Activated naive CD8-positive, alpha-beta T cell treated with anti-CD3 and anti-CD28 coated beads, Interleukin-2, amount 10 ng/mL, durations not matched to agents 7 days and 5 days (primary cell): ENCODE measurements around the gene VEGFD. TPM values are rescaled to one million over a fixed set of nuclear protein-coding genes. Genes with fewer than 3 reads are reported as not detected.

ENCODE experiments used
- ATAC-seq: fragments of 150-1000 bp; cut with Tn5 transposase; one replicate; pipeline ENCODE4 v1.10.0; 2021; ENCODE audit warnings: low read depth, moderate library complexity
- POLR2A ChIA-PET: fragments of 350-600 bp; sonication (Branson Sonifier 250); formaldehyde crosslinking; loops from one replicate; lab custom pipeline; 2021; ENCODE audit warnings: antibody characterized with exemption; lab: Charles Lee
- DNase-seq: peaks from one replicate; pipeline ENCODE4 v3.0.0; 2021
- H3K27ac Mint-ChIP-seq: one replicate; pipeline ENCODE4 v1.8.0; 2022; ENCODE audit warnings: mild to moderate bottlenecking, mixed read lengths
- H3K27me3 Mint-ChIP-seq: one replicate; pipeline ENCODE4 v1.8.0; 2022; ENCODE audit warnings: mild to moderate bottlenecking, moderate library complexity, mixed read lengths
- H3K36me3 Mint-ChIP-seq: one replicate; pipeline ENCODE4 v1.8.0; 2021; ENCODE audit warnings: mild to moderate bottlenecking, mixed read lengths
- H3K4me1 Mint-ChIP-seq: one replicate; pipeline ENCODE4 v1.8.0; 2021; ENCODE audit warnings: mixed read lengths
- H3K4me3 Mint-ChIP-seq: one replicate; pipeline ENCODE4 v1.8.0; 2022; ENCODE audit warnings: mild to moderate bottlenecking, moderate library complexity, mixed read lengths
- H3K9me3 Mint-ChIP-seq: one replicate; pipeline ENCODE4 v1.8.0; 2021; ENCODE audit warnings: mixed read lengths
- total RNA-seq, 2 experiments: library from RNA; stranded (reverse); gene quantifications; one replicate each; pipeline ENCODE4 v1.2.3, GENCODE V29; 2021

VEGFD gene, protein sequence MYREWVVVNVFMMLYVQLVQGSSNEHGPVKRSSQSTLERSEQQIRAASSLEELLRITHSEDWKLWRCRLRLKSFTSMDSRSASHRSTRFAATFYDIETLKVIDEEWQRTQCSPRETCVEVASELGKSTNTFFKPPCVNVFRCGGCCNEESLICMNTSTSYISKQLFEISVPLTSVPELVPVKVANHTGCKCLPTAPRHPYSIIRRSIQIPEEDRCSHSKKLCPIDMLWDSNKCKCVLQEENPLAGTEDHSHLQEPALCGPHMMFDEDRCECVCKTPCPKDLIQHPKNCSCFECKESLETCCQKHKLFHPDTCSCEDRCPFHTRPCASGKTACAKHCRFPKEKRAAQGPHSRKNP
- total RNA-seq, result not detected

DNA sequence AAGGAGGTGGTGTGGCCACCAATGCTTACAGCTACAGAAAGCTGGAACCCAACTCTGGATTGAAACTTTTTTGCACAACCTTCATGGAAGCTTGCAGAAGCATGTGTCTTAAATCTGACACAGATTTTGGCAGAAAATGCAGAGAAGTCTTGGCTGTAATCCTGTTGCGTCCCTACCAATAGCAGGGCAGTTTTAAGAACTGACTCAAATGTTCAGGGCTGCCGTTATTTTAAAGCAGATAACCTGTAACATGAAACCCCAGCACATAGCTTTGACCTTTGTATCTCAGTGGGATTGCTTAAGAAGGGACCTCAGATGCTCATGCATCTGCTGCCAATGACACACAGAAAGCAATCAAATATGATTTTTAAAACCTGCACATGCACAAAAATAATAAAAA lies at the start of gene VEGFD:
Gene VEGFD (minus strand): TSS at position 110 of the 400 bp plus-strand sequence. CDS start 467 bp downstream, outside the sequence.
- Mint-ChIP-seq H3K27me3 (peaks cover 12% of the 10 kb centered on the region), H3K4me3 (no peak within 1 kb of the TSS), H3K27ac (no peak within 1 kb of the TSS), H3K4me1 (no peaks in the 10 kb centered on the region), H3K36me3 (no peaks in the 10 kb centered on the region), H3K9me3 (no peaks in the 10 kb centered on the region)
- POLR2A ChIA-PET, result no interaction called here
- DNase-seq (no peak), ATAC-seq (no peak)

DNA sequence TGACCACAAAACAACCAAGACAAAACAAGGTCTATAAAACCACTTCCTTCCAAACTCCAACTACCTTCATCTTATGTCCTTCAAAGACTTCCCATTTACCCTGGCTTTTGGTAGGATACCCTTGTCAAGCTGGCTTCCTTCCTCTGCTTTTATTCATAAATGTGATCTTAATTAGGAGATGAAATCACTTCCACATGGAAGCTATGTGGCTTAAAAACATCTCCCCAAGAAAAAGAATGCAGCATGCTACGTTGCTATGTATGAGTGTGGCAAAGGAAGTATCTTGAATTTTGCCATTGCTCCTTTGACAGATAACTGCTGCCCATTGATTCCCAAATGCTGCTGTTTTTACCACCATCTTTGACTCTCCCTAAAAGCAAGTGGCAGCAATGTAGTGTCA lies 46.4 kb upstream of the VEGFD start:
- no peak for ATAC-seq
- POLR2A ChIA-PET, result no interaction called here
- Mint-ChIP-seq H3K9me3 (no peaks in the 10 kb centered on the region), H3K4me3 (no peak overlapping the region), H3K27me3 (peaks cover 13% of the 10 kb centered on the region), H3K4me1 (peaks cover 2% of the 10 kb centered on the region), H3K27ac (no peak overlapping the region), H3K36me3 (no peaks in the 10 kb centered on the region)
- DNase-seq, result no peak

GRCh38 chrX:15430076-15430475 lies 45.9 kb upstream of the VEGFD start:
- ATAC-seq, result no peak
- Mint-ChIP-seq H3K36me3 (no peaks in the 10 kb centered on the region), H3K27me3 (peaks cover 13% of the 10 kb centered on the region), H3K27ac (no peak overlapping the region), H3K9me3 (no peaks in the 10 kb centered on the region), H3K4me3 (no peak overlapping the region), H3K4me1 (peaks cover 2% of the 10 kb centered on the region)
- POLR2A ChIA-PET, result no interaction called here
- no peak for DNase-seq

DNA sequence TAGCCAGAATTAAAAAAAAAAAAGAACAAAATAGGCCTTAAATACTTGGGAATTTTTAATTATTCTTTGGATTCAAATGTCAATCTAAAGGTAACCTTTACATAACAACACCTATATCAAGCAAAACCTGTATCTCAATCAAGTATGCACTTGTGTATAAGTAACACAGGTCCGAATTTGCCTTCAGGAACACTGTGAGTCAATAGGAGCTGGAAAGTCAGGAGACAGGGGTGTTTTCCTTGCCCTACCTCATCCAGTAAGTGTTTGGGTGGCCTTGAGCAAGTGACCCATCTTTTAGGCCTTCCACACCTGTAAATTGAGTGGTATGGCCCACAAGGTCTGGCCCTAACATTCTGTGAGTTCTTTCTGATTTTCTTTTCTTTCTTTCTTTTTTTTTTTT lies 40.8 kb upstream of the VEGFD start:
- Mint-ChIP-seq H3K27ac (no peak overlapping the region), H3K36me3 (no peaks in the 10 kb centered on the region), H3K9me3 (no peaks in the 10 kb centered on the region), H3K4me1 (no peaks in the 10 kb centered on the region), H3K27me3 (no peaks in the 10 kb centered on the region), H3K4me3 (no peak overlapping the region)
- ATAC-seq (no peak), DNase-seq (no peak)
- POLR2A ChIA-PET, result no interaction called here

DNA sequence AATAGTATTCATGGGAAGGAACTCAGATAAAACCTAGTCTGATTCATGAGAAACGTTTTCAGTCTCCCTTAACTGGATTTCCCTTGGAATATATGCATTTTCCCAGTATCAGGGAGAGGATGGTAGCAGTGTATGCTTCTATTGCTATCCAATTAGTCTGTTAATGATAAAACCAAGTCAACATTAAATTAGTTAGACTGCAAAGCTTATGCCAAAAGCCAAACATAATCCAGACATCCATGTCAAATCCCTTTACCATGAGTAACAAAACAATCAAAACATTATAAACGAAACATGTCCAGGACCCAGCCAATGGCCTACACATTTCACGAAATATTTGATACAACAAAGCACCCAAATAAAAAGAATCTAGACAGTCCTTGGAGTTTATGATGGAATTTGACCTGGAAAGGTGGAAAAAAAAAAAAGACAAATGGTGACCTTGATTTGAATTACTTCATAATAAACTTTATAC lies 34.5 kb upstream of the VEGFD start:
- ATAC-seq (no peak), DNase-seq (no peak)
- H3K4me3 Mint-ChIP-seq, result no peak overlapping the region
- no peaks in the 10 kb centered on the region for H3K9me3 Mint-ChIP-seq
- no peaks in the 10 kb centered on the region for H3K36me3 Mint-ChIP-seq
- no peak overlapping the region for H3K27ac Mint-ChIP-seq
- H3K27me3 Mint-ChIP-seq, result no peaks in the 10 kb centered on the region
- H3K4me1 Mint-ChIP-seq, result no peaks in the 10 kb centered on the region
- POLR2A ChIA-PET, result no interaction called here

DNA sequence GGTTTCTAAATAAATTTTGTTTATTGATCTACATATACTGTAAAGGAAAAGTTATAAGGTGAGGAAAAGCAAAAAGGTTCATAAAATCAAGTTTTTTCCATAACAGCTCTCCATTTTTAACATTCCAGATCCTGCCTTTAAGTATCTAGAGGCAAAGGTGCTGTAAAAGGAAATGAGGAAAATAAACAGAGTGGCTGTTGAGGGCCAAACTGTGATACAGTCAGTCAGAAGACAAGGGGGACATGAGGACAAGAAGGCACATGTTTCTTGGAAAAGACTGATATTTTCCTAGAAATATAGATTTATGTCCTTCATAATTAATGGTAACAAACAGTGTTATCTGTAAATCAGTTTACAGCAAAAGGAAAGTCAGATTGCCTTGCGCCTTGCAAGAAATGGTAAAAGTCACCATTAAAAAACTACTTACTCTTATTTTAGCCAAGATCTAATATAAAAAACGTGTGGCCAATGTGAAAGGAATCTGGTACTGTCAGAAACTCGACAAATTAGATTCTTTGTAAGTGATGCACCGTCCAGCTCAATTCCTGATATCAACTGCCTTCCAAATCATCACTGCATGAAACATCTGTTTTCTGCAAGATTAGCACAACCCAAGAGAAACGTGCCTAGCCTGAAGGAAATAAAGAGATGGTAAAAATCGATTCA lies 34.0 kb upstream of the VEGFD start:
- no peaks in the 10 kb centered on the region for H3K9me3 Mint-ChIP-seq
- no peak overlapping the region for H3K27ac Mint-ChIP-seq
- H3K27me3 Mint-ChIP-seq, result no peaks in the 10 kb centered on the region
- POLR2A ChIA-PET, result no interaction called here
- no peak overlapping the region for H3K4me3 Mint-ChIP-seq
- H3K4me1 Mint-ChIP-seq, result no peaks in the 10 kb centered on the region
- ATAC-seq (no peak), DNase-seq (no peak)
- H3K36me3 Mint-ChIP-seq, result no peaks in the 10 kb centered on the region

GRCh38 chrX:15416133-15416993 lies 32.1 kb upstream of the VEGFD start:
- POLR2A ChIA-PET, result no interaction called here
- no peaks in the 10 kb centered on the region for H3K36me3 Mint-ChIP-seq
- H3K9me3 Mint-ChIP-seq, result no peaks in the 10 kb centered on the region
- no peak overlapping the region for H3K4me3 Mint-ChIP-seq
- no peaks in the 10 kb centered on the region for H3K4me1 Mint-ChIP-seq
- no peak for DNase-seq
- H3K27me3 Mint-ChIP-seq, result no peaks in the 10 kb centered on the region
- no peak for ATAC-seq
- no peak overlapping the region for H3K27ac Mint-ChIP-seq

GRCh38 chrX:15413101-15413500 lies 28.9 kb upstream of the VEGFD start:
- no peak overlapping the region for H3K4me3 Mint-ChIP-seq
- no peaks in the 10 kb centered on the region for H3K4me1 Mint-ChIP-seq
- no peak overlapping the region for H3K27ac Mint-ChIP-seq
- no peaks in the 10 kb centered on the region for H3K36me3 Mint-ChIP-seq
- H3K9me3 Mint-ChIP-seq, result no peaks in the 10 kb centered on the region
- H3K27me3 Mint-ChIP-seq, result no peaks in the 10 kb centered on the region
- ATAC-seq, result no peak
- POLR2A ChIA-PET, result no interaction called here
- no peak for DNase-seq

DNA sequence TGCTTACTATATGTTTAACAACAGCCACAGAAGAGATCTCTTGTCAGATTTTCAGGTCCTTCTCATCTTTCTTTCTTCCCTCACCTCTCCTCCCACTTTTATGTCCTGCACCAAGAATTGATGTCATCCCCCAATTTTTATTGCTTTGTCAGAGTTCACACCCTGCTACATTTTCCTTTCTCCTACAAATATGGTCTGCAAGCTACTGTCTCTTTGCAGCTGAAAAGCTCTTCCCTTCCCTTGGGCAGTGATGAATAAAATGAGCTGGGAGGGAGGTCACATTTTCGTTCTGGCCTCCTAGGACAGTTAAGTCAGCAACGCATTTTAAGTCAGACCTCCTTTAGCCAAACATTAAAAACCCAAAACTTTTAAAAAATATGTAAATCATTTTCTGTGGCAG lies 26.7 kb upstream of the VEGFD start:
- no peaks in the 10 kb centered on the region for H3K36me3 Mint-ChIP-seq
- H3K4me1 Mint-ChIP-seq, result no peaks in the 10 kb centered on the region
- POLR2A ChIA-PET, result no interaction called here
- no peak for ATAC-seq
- no peak overlapping the region for H3K27ac Mint-ChIP-seq
- no peak for DNase-seq
- no peak overlapping the region for H3K4me3 Mint-ChIP-seq
- H3K27me3 Mint-ChIP-seq, result no peaks in the 10 kb centered on the region
- H3K9me3 Mint-ChIP-seq, result no peaks in the 10 kb centered on the region

GRCh38 chrX:15410430-15410829 lies 26.2 kb upstream of the VEGFD start:
- H3K9me3 Mint-ChIP-seq, result no peaks in the 10 kb centered on the region
- no peaks in the 10 kb centered on the region for H3K36me3 Mint-ChIP-seq
- no peak for ATAC-seq
- no peaks in the 10 kb centered on the region for H3K27me3 Mint-ChIP-seq
- no peak overlapping the region for H3K4me3 Mint-ChIP-seq
- POLR2A ChIA-PET, result no interaction called here
- no peaks in the 10 kb centered on the region for H3K4me1 Mint-ChIP-seq
- DNase-seq, result no peak
- H3K27ac Mint-ChIP-seq, result no peak overlapping the region

GRCh38 chrX:15405846-15406245 lies 21.6 kb upstream of the VEGFD start:
- Mint-ChIP-seq H3K9me3 (no peaks in the 10 kb centered on the region), H3K27ac (no peak overlapping the region), H3K4me3 (no peak overlapping the region), H3K36me3 (no peaks in the 10 kb centered on the region), H3K4me1 (peaks cover 1% of the 10 kb centered on the region), H3K27me3 (no peaks in the 10 kb centered on the region)
- POLR2A ChIA-PET, result no interaction called here
- ATAC-seq, result no peak
- no peak for DNase-seq

- DNase-seq (no peak), ATAC-seq (no peak)
- no peaks in the 10 kb centered on the region for H3K9me3 Mint-ChIP-seq
- peaks cover 1% of the 10 kb centered on the region for H3K4me1 Mint-ChIP-seq
- POLR2A ChIA-PET, result no interaction called here
- H3K4me3 Mint-ChIP-seq, result no peak overlapping the region
- no peak overlapping the region for H3K27ac Mint-ChIP-seq
- no peaks in the 10 kb centered on the region for H3K36me3 Mint-ChIP-seq
- no peaks in the 10 kb centered on the region for H3K27me3 Mint-ChIP-seq
Measured at GRCh38 chrX:15404401-15405096, 20.3 kb upstream of the VEGFD start.

GRCh38 chrX:15401378-15401777 lies 17.2 kb upstream of the VEGFD start:
- Mint-ChIP-seq H3K27me3 (peaks cover 4% of the 10 kb centered on the region), H3K36me3 (no peaks in the 10 kb centered on the region), H3K4me3 (no peak overlapping the region), H3K27ac (no peak overlapping the region), H3K9me3 (no peaks in the 10 kb centered on the region), H3K4me1 (peaks cover 1% of the 10 kb centered on the region)
- POLR2A ChIA-PET, result no interaction called here
- ATAC-seq (no peak), DNase-seq (no peak)
